Muscle of back (tissue), 13 donors: ENCODE measurements around the gene PRKACA. TPM values are rescaled to one million over a fixed set of nuclear protein-coding genes. Genes with fewer than 3 reads are reported as not detected.

ENCODE experiments used
- DNase-seq, 3 donors: peaks; one replicate each; pipeline versions ENCODE4 v3.0.0 to v3.0.0-alpha.2; 2013
- long read RNA-seq, 9 donors: transcript quantifications; one replicate each; lab custom pipeline, GENCODE V29; 2026
- polyA plus RNA-seq, 10 donors: library from polyadenylated mRNA; unstranded; fragments of 120-200 nt; gene quantifications; one replicate each; pipeline ENCODE4 v1.2.1, GENCODE V29; 2013; ENCODE audit not compliant: insufficient read length in 10 of 10

Gene PRKACA
- polyA plus RNA-seq = 100 to 1,000 TPM; 279 to 512 (median 454) TPM
- long read RNA-seq, donor 1, transcript PRKACA-201 (10 exons, 2,677 nt) = major isoform, 85 of 102 reads
- long read RNA-seq, donor 1, partial matches to known transcripts = 17 of 102 reads
- long read RNA-seq, donor 1, other reads (novel, unspliced or antisense) = 0 of 102 reads
- long read RNA-seq, donor 2, transcript PRKACA-201 (10 exons, 2,677 nt) = major isoform, 83 of 91 reads
- long read RNA-seq, donor 2, partial matches to known transcripts = 7 of 91 reads
- long read RNA-seq, donor 2, other reads (novel, unspliced or antisense) = 0 of 91 reads
- long read RNA-seq, donor 3 = 0 reads
- long read RNA-seq, donor 4, transcript PRKACA-201 (10 exons, 2,677 nt) = major isoform, 54 of 59 reads
- long read RNA-seq, donor 4, partial matches to known transcripts = 5 of 59 reads
- long read RNA-seq, donor 4, other reads (novel, unspliced or antisense) = 0 of 59 reads
- long read RNA-seq, donor 5, transcript PRKACA-201 (10 exons, 2,677 nt) = major isoform, 85 of 157 reads
- long read RNA-seq, donor 5, partial matches to known transcripts = 69 of 157 reads
- long read RNA-seq, donor 5, other reads (novel, unspliced or antisense) = 0 of 157 reads
- long read RNA-seq, donor 6, transcript PRKACA-201 (10 exons, 2,677 nt) = major isoform, 81 of 96 reads
- long read RNA-seq, donor 6, partial matches to known transcripts = 13 of 96 reads
- long read RNA-seq, donor 6, other reads (novel, unspliced or antisense) = 0 of 96 reads
- long read RNA-seq, donor 7, transcript PRKACA-201 (10 exons, 2,677 nt) = major isoform, 45 of 51 reads
- long read RNA-seq, donor 7, partial matches to known transcripts = 5 of 51 reads
- long read RNA-seq, donor 7, other reads (novel, unspliced or antisense) = 0 of 51 reads
- long read RNA-seq, donor 8, transcript PRKACA-201 (10 exons, 2,677 nt) = major isoform, 29 of 154 reads
- long read RNA-seq, donor 8, partial matches to known transcripts = 125 of 154 reads
- long read RNA-seq, donor 8, other reads (novel, unspliced or antisense) = 0 of 154 reads
- long read RNA-seq, donor 9, transcript PRKACA-201 (10 exons, 2,677 nt) = major isoform, 18 of 18 reads
- long read RNA-seq, donor 9, partial matches to known transcripts = 0 of 18 reads
- long read RNA-seq, donor 9, other reads (novel, unspliced or antisense) = 0 of 18 reads

DNA sequence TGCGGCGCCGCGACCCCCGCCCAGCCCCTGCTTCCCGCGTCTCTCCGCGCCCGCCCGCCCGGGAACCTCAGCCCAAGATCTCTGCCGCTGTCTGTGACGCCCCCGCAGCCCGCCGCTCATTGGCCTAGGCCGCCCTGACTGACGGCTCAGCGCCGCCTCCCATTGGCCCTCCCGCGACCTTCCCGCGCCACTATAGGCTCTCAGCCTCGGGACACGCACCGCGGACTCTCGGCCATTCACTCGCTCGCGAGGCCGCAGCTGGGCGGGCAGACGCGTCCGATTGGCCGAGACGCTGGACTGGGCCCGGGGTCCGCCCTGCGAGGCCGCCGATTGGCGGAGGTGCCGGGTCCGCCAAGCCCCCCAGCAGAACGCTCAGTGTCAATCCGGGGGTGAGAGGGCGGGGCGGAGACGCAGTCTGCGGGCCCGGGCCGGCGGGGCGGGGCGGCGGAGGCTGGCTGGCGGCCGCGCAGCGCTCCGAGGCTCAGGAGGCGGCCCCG lies at the start of gene PRKACA:
PRKACA (minus strand) TSS at position 95 of the 497 bp plus-strand sequence. CDS start 215 bp downstream, outside the sequence.
- DNase-seq = peak; percentile 99 to 100 (median 99)

DNA sequence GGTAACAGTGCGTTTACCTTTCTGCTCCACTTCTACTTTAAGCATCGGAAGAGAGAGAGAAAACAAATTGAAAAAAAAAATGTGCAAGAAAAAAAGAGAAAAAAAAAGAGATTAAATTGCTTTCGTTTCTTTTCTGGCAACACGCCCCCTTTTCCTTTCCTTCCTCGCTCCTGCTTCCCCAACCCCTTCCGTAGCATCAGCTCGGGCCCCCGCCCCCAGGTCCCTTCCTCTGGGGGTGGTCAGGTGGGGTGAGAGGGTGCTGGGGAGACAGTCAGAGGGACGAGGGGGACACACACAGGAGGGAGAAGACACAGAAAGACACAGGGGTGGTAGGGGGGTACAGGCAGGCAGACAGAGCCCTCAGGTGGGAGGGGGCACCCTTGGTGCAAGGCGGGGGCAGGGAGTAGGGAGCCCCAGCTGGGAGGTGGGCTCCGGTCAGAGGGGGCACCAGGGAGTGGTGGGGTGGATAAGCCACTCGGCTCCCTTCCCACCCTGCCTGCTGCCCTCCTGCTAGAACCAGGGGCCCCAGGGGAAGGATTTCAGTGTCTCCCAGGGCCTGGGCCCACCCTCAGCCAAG lies 49.5 kb upstream of the PRKACA start:
- DNase-seq = peak in 1 of 3 donors; percentile 65

DNA sequence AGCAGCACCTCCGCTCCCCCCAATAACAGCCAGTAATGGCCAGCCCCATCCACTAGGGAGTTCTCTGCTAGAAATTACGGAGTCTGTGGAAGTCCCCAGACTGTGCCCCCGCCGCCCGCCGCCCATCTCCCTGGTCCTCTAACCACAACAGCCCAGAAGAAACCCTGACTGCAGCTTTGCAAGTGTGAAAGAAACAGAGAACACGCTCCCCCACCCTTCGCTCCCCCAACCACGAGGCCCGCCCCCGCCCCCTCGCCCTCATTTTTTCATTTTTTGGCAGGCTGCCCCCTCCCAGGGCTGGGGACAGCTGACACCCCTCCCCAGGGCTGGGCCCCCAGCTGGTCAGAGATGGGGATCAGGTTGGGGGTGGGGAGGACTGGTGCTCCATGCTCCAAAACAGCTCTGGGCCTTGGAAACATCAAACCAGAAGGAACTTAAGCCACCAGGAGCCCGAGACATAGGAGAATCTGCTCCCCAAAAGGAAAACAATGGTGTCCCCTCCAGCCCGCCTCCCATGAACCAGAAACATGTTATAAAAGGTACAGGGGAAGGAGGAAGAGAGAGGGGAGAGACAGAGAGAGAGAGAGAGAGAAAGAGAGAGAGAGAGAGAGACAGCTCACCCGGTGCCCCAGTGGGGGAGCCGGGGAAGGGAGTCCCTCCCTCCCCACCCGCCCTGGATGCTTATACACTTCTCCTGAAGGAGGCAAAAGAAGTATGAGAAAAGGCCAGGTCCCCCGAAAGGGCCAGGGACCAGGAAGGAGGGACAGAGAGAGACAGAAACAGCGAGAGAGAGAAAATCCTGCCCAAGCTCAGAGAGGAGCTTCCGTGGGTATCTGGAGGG lies 48.6 kb upstream of the PRKACA start:
- DNase-seq = peak in 1 of 3 donors; percentile 56

DNA sequence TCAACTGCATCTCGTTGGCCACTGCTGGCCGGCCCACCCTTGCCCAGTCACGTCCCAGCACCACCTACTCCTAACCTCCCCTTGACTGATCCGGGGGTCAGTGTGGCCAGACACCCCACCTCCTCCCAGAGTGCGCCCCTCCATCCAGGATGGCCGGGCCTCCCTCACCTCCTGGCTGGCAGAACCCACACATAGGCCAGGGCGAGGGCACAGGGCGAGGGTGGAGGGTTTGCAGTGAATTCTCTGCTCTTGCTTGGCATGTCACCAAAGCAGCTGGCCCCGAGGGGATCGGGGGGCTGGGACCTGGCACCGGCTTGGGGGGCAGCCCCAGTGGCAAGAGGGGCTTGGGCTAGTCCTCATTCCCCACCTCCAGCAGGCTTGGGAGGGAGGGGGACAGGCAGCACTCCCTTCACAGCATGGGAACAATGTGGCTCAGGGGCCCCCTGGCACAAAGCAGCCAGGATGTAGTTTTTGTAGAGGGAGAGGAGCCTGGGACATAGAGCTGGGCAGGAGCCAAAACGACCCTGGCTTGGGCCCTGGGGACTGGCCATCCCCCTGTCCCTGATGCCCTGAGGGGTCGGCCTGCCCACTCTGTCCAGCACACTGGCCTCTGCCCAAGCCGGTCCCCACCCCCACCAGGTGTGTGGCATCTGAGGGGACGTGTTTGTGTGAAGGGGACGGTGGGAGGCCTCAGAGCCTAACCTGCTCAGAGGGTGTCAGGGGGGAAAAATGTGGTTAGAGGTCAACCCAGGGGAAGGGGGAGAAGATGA lies 47.3 kb upstream of the PRKACA start:
- peak in 1 of 3 donors; percentile 12 for DNase-seq

DNA sequence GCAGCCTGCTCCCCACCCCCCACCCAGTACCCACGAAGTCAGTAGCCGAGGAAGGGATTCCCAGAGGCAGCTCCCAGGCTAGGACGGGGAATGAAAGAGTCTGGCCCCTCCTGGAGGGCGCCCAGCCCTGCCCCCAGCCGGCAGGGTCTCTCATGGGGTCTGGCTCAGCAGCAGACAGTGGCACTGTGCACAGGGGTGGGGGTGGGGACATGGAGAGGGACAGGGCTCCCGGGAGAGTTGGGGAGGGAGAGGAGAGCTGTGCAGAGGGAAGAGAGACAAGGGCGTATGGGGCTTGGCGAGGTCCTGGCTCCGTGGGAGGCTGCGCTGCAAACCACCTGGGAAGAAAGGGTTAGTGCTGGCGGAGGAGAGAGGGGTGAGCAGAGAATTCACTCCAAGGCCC lies 46.5 kb upstream of the PRKACA start:
- DNase-seq = peak in 1 of 3 donors; percentile 15

DNA sequence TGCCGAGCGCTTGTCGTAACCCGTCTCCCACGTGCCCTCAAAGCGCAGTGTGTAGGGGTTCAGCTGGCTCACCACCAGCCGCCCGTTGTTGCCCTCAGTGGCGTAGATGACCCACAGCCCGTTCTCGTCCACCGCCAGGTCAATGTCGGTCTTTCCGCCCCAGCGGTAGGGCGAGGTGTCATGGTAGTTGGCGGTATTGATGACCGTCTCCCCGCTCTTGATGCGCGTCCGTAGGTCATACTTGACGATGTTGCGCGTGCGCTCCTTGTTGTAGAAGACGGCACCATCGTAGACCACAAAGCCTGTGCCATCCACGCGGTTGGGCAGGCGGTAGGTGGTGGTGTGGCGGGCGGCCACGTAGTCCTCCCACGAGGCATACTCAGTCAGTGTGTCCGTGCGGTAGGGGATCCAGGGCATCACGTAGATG lies 45.3 kb upstream of the PRKACA start:
- DNase-seq = no peak

DNA sequence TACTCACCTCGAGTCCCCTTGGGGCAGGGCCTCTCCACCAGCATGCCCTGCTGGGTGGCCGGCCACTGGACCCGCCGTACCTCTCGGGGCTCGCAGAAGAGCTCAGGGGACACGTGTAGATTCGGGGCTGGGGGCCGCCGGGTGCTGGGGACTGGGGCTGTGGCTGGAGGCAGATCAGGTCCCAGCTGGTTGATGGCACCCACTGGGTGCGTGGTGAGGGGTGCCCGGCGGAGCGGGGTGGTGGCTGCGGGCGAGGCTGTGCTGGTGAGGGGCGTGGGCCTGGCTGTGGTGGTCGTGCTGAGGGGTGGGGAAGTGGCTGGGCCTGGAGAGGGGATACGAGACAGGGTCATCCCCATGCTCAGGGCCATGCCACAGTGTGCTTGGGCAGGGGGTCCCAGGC lies 43.7 kb upstream of the PRKACA start:
- DNase-seq = no peak

DNA sequence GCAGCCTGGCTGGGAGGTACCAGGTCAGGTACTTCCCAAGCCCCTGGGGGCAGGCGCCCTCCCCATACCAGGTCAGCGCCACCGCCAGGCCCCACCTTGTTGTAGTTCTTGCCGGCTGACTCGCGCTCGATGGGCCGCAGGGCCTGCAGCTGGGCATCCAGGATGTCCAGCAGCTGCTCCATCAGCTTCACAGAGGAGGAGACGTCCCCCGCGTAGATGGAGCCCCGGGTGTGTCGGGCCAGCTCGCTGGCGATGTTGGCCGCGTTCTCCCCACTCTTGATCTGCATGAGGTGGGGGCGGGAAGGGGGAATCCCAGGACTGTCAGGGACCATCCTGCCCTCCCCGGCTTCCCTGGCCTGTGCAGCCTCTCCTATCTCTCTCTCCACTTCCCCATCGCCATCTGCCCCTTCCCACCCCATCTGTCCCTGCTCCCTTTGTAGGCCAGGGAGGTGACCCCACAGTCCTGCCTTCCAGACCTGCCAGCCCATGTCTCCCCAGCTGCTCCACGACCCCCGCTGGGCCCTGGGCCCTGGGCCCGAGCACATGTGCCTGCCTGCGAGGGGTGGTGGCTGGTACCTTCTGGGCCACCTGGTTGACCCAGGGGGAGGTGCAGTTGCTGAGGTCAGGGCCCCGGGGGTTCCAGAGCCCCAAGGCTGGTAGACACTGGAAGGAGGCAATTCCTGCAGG lies 42.6 kb upstream of the PRKACA start:
- no peak for DNase-seq

DNA sequence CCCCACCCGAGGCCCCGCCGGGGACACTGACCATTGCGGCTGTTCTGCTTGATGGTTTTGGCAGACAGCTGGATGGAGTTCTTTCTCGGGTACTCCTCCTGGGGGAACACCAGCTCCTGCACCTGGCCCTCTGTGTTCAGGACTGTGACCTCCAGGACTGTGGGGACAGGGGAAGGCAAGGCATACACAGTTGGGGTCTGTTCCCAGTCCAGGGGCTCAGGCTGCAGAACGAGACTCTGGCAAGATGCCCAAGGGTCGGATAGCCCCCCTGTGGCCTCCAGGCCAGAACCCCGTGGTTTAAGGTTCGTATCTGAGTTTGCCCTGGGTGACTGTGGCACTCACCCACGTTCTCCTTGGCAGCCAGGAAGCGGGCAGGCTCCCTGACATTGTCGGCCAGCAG lies 41.5 kb upstream of the PRKACA start:
- DNase-seq = peak in 1 of 3 donors; percentile 4

DNA sequence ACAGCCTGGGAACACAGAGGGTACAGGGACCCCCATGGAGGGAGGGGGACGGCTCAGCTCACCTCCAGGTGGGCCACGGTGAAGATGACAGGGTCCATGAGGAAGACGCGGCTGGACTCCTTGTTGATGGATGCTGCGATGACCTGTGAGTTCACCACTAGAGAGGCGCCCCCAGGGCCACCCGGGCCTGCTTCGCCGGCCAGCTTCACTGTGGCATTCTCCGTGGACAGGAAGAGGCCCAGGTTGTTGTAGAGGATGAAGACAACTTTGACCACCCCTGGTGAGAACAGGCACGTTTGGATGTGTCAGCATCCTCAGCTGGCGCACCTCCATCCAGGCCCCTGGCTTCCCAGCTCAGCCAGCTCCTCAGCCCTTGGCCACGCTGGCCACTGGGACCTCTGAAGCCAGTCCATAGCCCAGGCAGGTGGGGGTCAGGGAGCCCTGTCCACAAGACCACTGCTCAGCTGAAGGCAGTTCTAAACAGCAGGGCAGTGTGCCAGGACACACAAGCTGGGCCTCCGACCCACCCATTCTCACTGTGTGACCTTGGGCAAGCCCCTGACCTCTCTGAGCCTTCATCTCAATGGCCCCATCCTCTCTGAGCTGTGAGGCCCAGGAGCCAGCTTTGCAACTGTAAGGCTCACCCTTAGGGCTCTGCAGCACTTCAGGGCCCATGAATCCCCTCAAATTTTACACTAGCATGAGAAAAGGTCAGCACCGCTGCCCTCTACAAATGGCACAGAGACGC lies 40.9 kb upstream of the PRKACA start:
- DNase-seq = peak in 1 of 3 donors; percentile 10

DNA sequence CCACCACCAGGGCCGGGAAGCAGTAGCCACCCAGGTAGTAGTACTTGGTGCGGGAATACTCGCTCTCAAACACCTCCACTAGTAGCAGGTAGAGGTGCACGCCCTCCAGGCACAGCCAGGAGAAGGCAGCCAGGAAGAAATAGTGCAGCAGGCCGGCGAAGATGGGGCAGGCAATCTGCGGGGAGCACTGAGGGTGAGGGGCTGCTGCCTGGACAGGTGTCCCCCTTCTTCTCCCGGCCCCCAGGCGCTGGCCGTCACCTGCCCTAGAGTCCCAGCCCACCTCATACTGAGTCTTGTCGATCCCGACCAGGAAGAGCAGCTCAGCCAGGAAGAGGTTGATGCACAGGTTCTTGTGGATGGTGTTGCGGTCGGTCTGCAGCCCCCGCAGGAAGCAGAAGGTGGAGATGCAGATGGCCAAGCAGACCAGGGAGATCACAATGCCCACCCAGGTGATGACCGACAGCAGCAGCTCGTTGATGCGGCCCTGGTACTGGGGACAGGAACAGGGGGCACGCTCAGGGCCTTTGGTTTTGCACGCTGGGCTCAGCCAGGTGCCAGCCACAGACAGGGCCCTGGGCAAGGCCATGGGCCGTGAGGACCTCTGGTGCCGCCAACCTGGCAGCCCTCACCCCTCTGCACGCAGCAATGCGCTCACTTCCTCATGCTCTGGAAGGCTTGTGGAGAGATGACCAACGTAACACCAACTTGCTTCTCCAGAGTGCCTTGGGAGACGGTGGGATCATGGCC lies 39.6 kb upstream of the PRKACA start:
- DNase-seq = no peak

DNA sequence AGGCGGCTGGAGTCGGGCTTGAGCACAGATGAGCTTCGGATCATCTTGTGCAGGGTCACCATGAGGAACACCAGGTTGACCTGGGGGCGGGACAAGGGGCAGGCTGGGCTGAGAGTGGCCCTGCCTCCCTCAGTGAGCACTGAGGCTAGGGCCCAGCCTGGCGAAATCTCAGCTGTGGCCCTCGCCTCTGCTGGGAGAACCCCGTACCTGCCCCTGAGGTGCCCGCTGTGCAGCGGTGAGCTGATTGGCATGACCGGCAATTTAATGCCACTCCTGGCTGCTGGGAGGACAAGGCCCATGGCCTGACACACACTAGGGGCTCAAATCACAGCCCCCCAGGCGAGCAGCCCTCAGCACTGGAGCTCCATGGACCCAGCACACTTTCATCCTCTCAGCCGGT lies 38.6 kb upstream of the PRKACA start:
- no peak for DNase-seq

DNA sequence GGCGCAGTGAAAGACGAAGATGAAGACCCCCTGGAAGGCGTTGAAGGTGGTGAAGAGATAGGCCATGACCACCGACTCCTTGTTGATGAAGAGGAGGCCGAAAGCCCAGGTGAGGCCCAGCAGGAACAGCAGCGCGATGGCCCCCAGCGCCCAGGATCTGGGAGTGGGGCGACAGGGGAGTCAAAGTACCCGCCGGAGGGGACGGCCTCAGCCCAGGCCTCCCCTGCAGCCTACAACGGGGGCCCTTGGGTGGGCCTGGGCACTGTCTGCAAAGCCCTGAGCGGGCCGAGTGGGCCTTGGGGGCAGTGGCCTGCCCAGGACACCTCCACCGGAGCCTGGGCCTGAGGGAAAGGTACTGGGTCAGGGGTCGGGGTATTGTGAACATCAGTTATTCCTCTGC lies 37.8 kb upstream of the PRKACA start:
- no peak for DNase-seq

DNA sequence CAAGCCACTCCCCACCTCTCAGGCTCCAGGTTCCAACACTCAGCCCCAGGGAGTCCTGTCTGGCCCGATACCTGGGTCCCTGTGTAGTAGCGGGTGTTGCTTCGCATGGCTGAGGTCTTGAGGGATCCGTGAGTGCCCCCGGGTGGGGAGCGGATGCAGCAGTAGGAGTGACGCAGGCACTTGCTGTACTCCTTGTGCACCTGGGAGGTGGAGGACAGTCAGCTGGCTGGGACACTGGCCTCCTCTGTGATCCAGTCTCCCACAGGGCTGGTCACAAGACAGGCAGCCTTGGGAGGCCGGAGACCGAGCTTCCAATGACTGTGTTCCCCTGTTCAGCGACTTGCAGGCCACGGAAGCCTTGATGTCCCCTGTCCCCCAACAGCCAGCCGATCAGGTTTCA lies 35.2 kb upstream of the PRKACA start:
- DNase-seq = peak in 1 of 3 donors; percentile 8

DNA sequence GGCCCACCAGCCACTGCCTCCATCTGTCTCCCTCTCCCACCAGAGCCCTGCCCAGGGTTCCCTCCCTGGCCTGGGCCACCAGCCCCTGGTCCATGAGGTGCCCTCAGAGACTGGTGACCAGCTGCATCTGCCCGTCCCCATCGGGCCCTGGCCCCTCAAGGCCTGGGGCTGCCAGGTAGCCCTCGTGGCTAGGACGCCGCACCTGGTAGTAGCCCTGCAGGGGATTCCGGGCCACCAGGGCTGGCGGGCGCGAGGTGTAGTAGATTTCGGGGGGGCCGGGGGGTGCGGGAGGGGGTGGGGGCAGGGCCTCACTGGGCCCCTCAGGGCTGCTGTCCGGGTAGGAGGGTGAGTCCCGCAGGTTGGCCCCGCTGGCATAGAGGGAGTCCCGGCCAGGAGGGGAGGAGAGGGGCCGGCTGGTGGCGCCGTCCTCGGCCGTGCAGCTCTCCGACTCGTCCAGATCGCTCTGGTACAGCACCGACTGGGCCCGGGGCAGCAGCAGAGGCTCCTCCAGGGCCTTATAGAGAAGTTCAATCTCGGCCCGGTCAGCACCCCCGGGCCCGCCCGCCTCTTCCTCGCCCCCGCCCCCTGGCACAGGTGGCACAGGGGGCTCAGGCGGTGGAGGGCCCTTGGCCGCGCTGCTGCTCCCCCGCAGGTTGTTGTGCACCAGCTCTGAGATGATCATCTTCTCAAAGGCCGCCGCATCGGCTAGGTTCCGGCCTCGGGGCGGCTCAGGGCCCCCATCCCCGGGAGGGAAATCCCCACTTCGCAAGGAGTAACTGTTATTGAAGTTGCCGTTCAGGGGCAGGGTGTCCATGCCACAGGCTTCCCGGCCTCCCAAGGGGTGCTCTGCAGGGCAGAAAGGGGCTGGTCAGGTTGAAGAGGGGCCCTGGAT lies 33.5 kb upstream of the PRKACA start:
- no peak for DNase-seq

DNA sequence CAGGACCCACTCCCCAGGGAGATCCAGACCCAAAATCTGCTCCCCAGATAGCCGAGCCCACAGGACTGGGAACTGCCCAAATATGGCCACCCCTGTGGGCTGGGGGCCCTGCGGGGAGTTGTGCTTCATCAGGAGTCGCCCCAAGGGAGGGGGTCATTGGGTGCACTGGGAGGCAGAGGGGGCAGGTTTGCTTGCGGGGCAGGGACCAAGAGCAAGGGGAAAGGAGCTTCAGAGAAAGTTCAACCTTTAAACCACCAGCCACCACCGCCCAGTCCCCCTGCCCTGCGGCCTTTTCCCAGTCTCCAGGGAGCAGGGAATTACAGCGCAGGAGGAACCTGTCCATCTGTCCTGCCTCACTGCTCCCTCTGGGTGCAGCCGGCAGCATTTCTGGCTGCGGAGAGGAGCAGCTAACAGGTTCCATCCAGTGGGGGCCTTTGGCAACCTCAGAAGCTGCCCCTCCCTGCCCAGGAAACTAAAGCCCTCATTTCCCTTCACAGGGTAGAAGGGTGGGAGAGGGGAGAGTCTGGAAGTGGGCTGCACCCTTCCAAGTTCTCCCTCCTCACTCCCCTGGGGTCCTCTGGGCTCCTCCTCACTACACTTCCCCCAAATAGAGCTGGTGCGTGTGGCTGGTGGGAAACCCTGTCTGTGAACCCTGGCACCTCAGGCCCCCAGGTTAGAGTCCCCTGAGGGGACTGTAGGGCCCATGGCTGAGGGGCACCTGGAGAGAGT lies 32.6 kb upstream of the PRKACA start:
- peak in 1 of 3 donors; percentile 37 for DNase-seq
